SK-N-SH treated with all-trans-retinoic acid at 6 μM for 48 hours (cell line): ENCODE data around the gene A3GALT2.

Source experiments
- ATAC-seq: fragments of 200-7000 bp; cut with Tn5 transposase; 3 replicates; pipeline ENCODE4 v1.9.1; 2020; ENCODE audit warnings: mild to moderate bottlenecking, moderate library complexity
- ARNTL ChIP-seq: fragments of 450-650 bp; formaldehyde crosslinking; IDR thresholded peaks from 2 replicates; pipeline ENCODE4 v1.5.0; 2020; ENCODE audit warnings: low read depth, mild to moderate bottlenecking, moderate library complexity, borderline replicate concordance
- BACH2 ChIP-seq: fragments of 250-450 bp; sonication (Bioruptor Pico); IDR thresholded peaks from 2 replicates; pipeline ENCODE4 v1.9.0; 2021; ENCODE audit warnings: mild to moderate bottlenecking, borderline replicate concordance
- CSDC2 ChIP-seq: fragments of 250-450 bp; sonication (Bioruptor Pico); IDR thresholded peaks from 2 replicates; pipeline ENCODE4 v1.5.0; 2020; ENCODE audit warnings: mild to moderate bottlenecking, moderate library complexity
- ESRRG ChIP-seq: fragments of 250-450 bp; sonication (Bioruptor Pico); IDR thresholded peaks from 2 replicates; pipeline ENCODE4 v1.6.1; 2021; ENCODE audit warnings: mild to moderate bottlenecking
- GLIS3 ChIP-seq: fragments of 250-450 bp; sonication (Bioruptor Pico); IDR thresholded peaks from 2 replicates; pipeline ENCODE4 v1.5.0; 2020; ENCODE audit warnings: mild to moderate bottlenecking, moderate library complexity
- OSR1 ChIP-seq: fragments of 250-450 bp; sonication (Bioruptor Pico); IDR thresholded peaks from 2 replicates; pipeline ENCODE4 v1.8.0; 2022; ENCODE audit warnings: moderate library complexity, mild to moderate bottlenecking, inconsistent platforms
- PPARA ChIP-seq: fragments of 250-450 bp; sonication (Bioruptor Pico); IDR thresholded peaks from 2 replicates; pipeline ENCODE4 v1.5.0; 2020; ENCODE audit warnings: mild to moderate bottlenecking, borderline replicate concordance
- RARB ChIP-seq: fragments of 250-450 bp; sonication (Bioruptor Pico); IDR thresholded peaks from 2 replicates; pipeline ENCODE4 v1.8.0; 2021; ENCODE audit warnings: mild to moderate bottlenecking, moderate library complexity
- SNAI2 ChIP-seq: fragments of 250-450 bp; sonication (Bioruptor Pico); IDR thresholded peaks from 2 replicates; pipeline ENCODE4 v1.5.0; 2020; ENCODE audit warnings: mild to moderate bottlenecking, moderate library complexity
- TCF4 ChIP-seq: fragments of 250-450 bp; sonication (Bioruptor Pico); IDR thresholded peaks from 2 replicates; pipeline ENCODE4 v1.8.0; 2021; ENCODE audit warnings: mild to moderate bottlenecking, moderate library complexity, borderline replicate concordance
- TOX ChIP-seq: fragments of 250-450 bp; sonication (Bioruptor Pico); IDR thresholded peaks from 2 replicates; pipeline ENCODE4 v1.8.0; 2021; ENCODE audit warnings: mild to moderate bottlenecking, moderate library complexity, borderline replicate concordance
- ZC3H10 ChIP-seq: fragments of 250-450 bp; sonication (Bioruptor Pico); IDR thresholded peaks from 2 replicates; pipeline ENCODE4 v1.5.1; 2021; ENCODE audit warnings: mild to moderate bottlenecking, moderate library complexity
- ZFP3 ChIP-seq: fragments of 250-450 bp; sonication (Bioruptor Pico); IDR thresholded peaks from 2 replicates; pipeline ENCODE4 v1.5.0; 2020; ENCODE audit warnings: mild to moderate bottlenecking, moderate library complexity
- ZFP30 ChIP-seq: fragments of 450-650 bp; formaldehyde crosslinking; IDR thresholded peaks from 2 replicates; pipeline ENCODE4 v1.5.0; 2022; ENCODE audit warnings: mild to moderate bottlenecking, moderate library complexity
- ZNF565 ChIP-seq: fragments of 450-650 bp; formaldehyde crosslinking; conservative IDR thresholded peaks from 2 replicates; pipeline ENCODE4 v1.5.0; 2020; ENCODE audit warnings: low read depth, mild to moderate bottlenecking, moderate library complexity
- ZNF8 ChIP-seq: fragments of 450-650 bp; formaldehyde crosslinking; IDR thresholded peaks from 2 replicates; pipeline ENCODE4 v1.5.0; 2020; ENCODE audit warnings: mild to moderate bottlenecking, moderate library complexity
- TF ChIP-seq, protein P1 (sequence below): fragments of 250-450 bp; sonication (Bioruptor Pico); IDR thresholded peaks from 2 replicates; pipeline ENCODE4 v1.8.0; 2021; ENCODE audit warnings: low read depth, mild to moderate bottlenecking, moderate library complexity, borderline replicate concordance
- TF ChIP-seq, protein P2 (sequence below): fragments of 250-450 bp; sonication (Bioruptor Pico); IDR thresholded peaks from 2 replicates; pipeline ENCODE4 v1.5.1; 2020; ENCODE audit warnings: low read depth, mild to moderate bottlenecking, moderate library complexity
- TF ChIP-seq, protein P3 (sequence below): fragments of 250-450 bp; sonication (Bioruptor Pico); IDR thresholded peaks from 2 replicates; pipeline ENCODE4 v1.5.1; 2021; ENCODE audit warnings: mild to moderate bottlenecking, moderate library complexity
- TF ChIP-seq, protein P4 (sequence below): fragments of 250-450 bp; sonication (Bioruptor Pico); IDR thresholded peaks from 2 replicates; pipeline ENCODE4 v1.5.0; 2020; ENCODE audit warnings: mild to moderate bottlenecking, moderate library complexity
- TF ChIP-seq, protein P5 (sequence below): fragments of 250-450 bp; sonication (Bioruptor Pico); IDR thresholded peaks from 2 replicates; pipeline ENCODE4 v1.8.0; 2020; ENCODE audit warnings: mild to moderate bottlenecking, moderate library complexity, borderline replicate concordance

The A3GALT2 gene

DNA sequence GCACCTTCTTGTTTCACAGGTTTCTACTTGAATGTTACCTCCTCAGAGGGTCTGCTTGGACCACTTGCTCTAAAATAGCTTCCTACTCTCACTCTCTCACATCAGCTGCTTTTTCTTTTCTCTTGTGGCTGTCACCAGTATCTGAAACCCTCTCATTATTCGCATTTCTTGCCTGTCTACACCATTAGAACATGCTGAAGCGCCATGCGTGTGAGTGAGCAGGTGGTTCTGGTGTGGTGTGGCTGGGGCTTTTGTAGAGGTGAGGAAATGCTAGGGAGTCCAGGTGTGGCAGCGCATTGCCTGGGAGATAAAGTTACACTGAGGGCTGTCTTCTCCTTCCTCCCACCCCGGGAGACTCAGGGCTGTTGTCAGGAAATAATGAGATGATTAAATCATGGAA is 60.5 kb downstream of the A3GALT2 start:
- no peak for ATAC-seq
- TF ChIP-seq, protein P1, sequence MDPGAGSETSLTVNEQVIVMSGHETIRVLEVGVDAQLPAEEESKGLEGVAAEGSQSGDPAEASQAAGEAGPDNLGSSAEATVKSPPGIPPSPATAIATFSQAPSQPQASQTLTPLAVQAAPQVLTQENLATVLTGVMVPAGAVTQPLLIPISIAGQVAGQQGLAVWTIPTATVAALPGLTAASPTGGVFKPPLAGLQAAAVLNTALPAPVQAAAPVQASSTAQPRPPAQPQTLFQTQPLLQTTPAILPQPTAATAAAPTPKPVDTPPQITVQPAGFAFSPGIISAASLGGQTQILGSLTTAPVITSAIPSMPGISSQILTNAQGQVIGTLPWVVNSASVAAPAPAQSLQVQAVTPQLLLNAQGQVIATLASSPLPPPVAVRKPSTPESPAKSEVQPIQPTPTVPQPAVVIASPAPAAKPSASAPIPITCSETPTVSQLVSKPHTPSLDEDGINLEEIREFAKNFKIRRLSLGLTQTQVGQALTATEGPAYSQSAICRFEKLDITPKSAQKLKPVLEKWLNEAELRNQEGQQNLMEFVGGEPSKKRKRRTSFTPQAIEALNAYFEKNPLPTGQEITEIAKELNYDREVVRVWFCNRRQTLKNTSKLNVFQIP (CRISPR knock-in tag) = no peak
- TF ChIP-seq OSR1 (CRISPR knock-in tag) = no peak
- no peak for TF ChIP-seq TOX (CRISPR knock-in tag)
- TF ChIP-seq, protein P2, sequence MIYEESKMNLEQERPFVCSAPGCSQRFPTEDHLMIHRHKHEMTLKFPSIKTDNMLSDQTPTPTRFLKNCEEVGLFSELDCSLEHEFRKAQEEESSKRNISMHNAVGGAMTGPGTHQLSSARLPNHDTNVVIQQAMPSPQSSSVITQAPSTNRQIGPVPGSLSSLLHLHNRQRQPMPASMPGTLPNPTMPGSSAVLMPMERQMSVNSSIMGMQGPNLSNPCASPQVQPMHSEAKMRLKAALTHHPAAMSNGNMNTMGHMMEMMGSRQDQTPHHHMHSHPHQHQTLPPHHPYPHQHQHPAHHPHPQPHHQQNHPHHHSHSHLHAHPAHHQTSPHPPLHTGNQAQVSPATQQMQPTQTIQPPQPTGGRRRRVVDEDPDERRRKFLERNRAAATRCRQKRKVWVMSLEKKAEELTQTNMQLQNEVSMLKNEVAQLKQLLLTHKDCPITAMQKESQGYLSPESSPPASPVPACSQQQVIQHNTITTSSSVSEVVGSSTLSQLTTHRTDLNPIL = no peak
- no peak for TF ChIP-seq ZFP3 (CRISPR knock-in tag)
- no peak for TF ChIP-seq ZNF8 (CRISPR knock-in tag)
- TF ChIP-seq, protein P3, sequence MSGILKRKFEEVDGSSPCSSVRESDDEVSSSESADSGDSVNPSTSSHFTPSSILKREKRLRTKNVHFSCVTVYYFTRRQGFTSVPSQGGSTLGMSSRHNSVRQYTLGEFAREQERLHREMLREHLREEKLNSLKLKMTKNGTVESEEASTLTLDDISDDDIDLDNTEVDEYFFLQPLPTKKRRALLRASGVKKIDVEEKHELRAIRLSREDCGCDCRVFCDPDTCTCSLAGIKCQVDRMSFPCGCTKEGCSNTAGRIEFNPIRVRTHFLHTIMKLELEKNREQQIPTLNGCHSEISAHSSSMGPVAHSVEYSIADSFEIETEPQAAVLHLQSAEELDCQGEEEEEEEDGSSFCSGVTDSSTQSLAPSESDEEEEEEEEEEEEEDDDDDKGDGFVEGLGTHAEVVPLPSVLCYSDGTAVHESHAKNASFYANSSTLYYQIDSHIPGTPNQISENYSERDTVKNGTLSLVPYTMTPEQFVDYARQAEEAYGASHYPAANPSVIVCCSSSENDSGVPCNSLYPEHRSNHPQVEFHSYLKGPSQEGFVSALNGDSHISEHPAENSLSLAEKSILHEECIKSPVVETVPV (CRISPR knock-in tag) = no peak
- no peak for TF ChIP-seq ARNTL (CRISPR knock-in tag)
- no peak for TF ChIP-seq RARB (CRISPR knock-in tag)
- TF ChIP-seq TCF4 (CRISPR knock-in tag) = no peak
- no peak for TF ChIP-seq BACH2 (CRISPR knock-in tag)
- TF ChIP-seq GLIS3 (CRISPR knock-in tag) = no peak
- TF ChIP-seq, protein P4, sequence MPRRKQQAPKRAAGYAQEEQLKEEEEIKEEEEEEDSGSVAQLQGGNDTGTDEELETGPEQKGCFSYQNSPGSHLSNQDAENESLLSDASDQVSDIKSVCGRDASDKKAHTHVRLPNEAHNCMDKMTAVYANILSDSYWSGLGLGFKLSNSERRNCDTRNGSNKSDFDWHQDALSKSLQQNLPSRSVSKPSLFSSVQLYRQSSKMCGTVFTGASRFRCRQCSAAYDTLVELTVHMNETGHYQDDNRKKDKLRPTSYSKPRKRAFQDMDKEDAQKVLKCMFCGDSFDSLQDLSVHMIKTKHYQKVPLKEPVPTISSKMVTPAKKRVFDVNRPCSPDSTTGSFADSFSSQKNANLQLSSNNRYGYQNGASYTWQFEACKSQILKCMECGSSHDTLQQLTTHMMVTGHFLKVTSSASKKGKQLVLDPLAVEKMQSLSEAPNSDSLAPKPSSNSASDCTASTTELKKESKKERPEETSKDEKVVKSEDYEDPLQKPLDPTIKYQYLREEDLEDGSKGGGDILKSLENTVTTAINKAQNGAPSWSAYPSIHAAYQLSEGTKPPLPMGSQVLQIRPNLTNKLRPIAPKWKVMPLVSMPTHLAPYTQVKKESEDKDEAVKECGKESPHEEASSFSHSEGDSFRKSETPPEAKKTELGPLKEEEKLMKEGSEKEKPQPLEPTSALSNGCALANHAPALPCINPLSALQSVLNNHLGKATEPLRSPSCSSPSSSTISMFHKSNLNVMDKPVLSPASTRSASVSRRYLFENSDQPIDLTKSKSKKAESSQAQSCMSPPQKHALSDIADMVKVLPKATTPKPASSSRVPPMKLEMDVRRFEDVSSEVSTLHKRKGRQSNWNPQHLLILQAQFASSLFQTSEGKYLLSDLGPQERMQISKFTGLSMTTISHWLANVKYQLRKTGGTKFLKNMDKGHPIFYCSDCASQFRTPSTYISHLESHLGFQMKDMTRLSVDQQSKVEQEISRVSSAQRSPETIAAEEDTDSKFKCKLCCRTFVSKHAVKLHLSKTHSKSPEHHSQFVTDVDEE (CRISPR knock-in tag) = no peak
- TF ChIP-seq ZFP30 = no peak
- TF ChIP-seq SNAI2 (CRISPR knock-in tag) = no peak
- TF ChIP-seq ZC3H10 (CRISPR knock-in tag) = no peak
- no peak for TF ChIP-seq PPARA
- TF ChIP-seq CSDC2 (CRISPR knock-in tag) = no peak

DNA sequence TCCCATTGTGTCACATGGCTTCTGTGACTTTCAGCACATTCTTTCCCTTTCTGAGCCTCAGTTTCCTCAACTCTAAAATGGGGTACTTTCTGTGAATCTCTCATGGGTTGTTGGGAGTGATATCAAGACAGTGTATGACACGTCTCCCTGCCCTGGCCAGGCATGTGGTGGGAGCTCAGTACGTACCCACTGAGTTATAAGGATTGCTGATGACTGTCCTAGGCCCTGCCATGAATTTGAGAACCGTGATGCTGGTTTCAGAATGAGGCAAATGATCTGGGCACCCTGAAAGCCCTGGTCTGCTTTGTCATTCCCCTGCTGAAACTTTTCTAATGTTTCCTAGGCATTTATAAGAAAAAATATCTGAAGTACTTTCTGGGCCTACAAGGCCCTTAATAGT is 61.0 kb downstream of the A3GALT2 start:
- TF ChIP-seq, protein P2 = no peak
- TF ChIP-seq PPARA = no peak
- TF ChIP-seq, protein P1 (CRISPR knock-in tag) = no peak
- no peak for TF ChIP-seq OSR1 (CRISPR knock-in tag)
- no peak for TF ChIP-seq SNAI2 (CRISPR knock-in tag)
- TF ChIP-seq, protein P4 (CRISPR knock-in tag) = no peak
- no peak for TF ChIP-seq CSDC2 (CRISPR knock-in tag)
- no peak for TF ChIP-seq ZFP30
- TF ChIP-seq TOX (CRISPR knock-in tag) = no peak
- TF ChIP-seq ZNF565 (CRISPR knock-in tag) = no peak
- no peak for TF ChIP-seq TCF4 (CRISPR knock-in tag)
- TF ChIP-seq RARB (CRISPR knock-in tag) = no peak
- no peak for TF ChIP-seq ZNF8 (CRISPR knock-in tag)
- no peak for TF ChIP-seq ESRRG (CRISPR knock-in tag)
- no peak for TF ChIP-seq ZFP3 (CRISPR knock-in tag)
- no peak for TF ChIP-seq ARNTL (CRISPR knock-in tag)
- TF ChIP-seq, protein P5, sequence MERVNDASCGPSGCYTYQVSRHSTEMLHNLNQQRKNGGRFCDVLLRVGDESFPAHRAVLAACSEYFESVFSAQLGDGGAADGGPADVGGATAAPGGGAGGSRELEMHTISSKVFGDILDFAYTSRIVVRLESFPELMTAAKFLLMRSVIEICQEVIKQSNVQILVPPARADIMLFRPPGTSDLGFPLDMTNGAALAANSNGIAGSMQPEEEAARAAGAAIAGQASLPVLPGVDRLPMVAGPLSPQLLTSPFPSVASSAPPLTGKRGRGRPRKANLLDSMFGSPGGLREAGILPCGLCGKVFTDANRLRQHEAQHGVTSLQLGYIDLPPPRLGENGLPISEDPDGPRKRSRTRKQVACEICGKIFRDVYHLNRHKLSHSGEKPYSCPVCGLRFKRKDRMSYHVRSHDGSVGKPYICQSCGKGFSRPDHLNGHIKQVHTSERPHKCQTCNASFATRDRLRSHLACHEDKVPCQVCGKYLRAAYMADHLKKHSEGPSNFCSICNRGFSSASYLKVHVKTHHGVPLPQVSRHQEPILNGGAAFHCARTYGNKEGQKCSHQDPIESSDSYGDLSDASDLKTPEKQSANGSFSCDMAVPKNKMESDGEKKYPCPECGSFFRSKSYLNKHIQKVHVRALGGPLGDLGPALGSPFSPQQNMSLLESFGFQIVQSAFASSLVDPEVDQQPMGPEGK (CRISPR knock-in tag) = no peak
- no peak for TF ChIP-seq GLIS3 (CRISPR knock-in tag)
- ATAC-seq = no peak
